Measurements from ENCODE around the gene ASXL1. TPM values are rescaled to one million over a fixed set of nuclear protein-coding genes. Genes with fewer than 3 reads are reported as not detected.
A peak's percentile ranks its signal among the peaks of the same experiment; 100 is the strongest.

The ASXL1 gene
- total and polyA plus RNA-seq, 10 of the 15 experiments (the other 5 are each of a cell fraction or from before 2014, with no cell fraction given): 11.0 to 87.6 (median 56.8) TPM

GRCh38 chr20:32358632-32358882 is 426 bp downstream of the ASXL1 start (continued):
- TF ChIP-seq BCLAF1 (IDR thresholded peaks at IDR 0.05) (no peak), HSF1 (IDR thresholded peaks at IDR 0.05; ENCODE audit: low read depth, low read length) (no peak), MEF2A (IDR thresholded peaks at IDR 0.05; ENCODE audit: insufficient read depth, low read depth, low read length) (no peak)

GRCh38 chr20:32358883-32359632 is 927 bp downstream of the ASXL1 start:
- DNase-seq (ENCODE audit: low read depth, low spot score) (no peak), ATAC-seq (peak; percentile 4; the same call in 2 of the 3 replicates), FAIRE-seq (no peak)
- H3K27ac ChIP-seq (ENCODE audit: control insufficient read depth, insufficient read depth): peak overlapping the region; percentile 86
- RAD21 ChIA-PET (ENCODE audit: unreplicated experiment): interaction anchor here (0.7 to 3.3 kb wide), 12 partner anchors 8 to 176 kb away, joined by 3 to 17 read pairs (median 4); no protein-coding TSS in a partner anchor
- no peaks in the 10 kb centered on the region for H3K36me3 ChIP-seq (ENCODE audit: control insufficient read depth in 2 of 2, insufficient read depth in 2 of 2, low read length in 1 of 2)
- no peaks in the 10 kb centered on the region for H3K27me3 ChIP-seq (replicated peaks in 1 of 2; ENCODE audit: control insufficient read depth in 2 of 2, insufficient read depth in 2 of 2, low read length in 1 of 2)
- H3K9ac ChIP-seq (ENCODE audit: control insufficient read depth, insufficient read depth, low read length): peak overlapping the region; percentile 79
- under 1% methylated on average over 25 of the region's 46 CpGs for WGBS (ENCODE audit: insufficient coverage, insufficient replicate concordance, low lambda C conversion rate, missing lambda C conversion rate)
- intact Hi-C loops (cut with micrococcal nuclease; ENCODE audit: unreplicated experiment) (loop anchor here (2.0 to 5.0 kb wide), 3 partner anchors 80 to 1633 kb away; partner anchors contain the start of genes PLAGL2, POFUT1 and RALY), in situ Hi-C loops (cut with MboI) (no loop called here)
- SMC1A ChIA-PET (ENCODE audit: uncharacterized antibody, unreplicated experiment): interaction anchor here (0.8 to 2.7 kb wide), 13 partner anchors 9 to 293 kb away, joined by 3 to 18 read pairs (median 4); partner anchors contain the start of gene TM9SF4
- peak overlapping the region; percentile 77 for H3K4me3 ChIP-seq
- POLR2A ChIA-PET: interaction anchor here (0.7 to 3.0 kb wide), 8 partner anchors 9 to 176 kb away, joined by 3 to 16 read pairs (median 4); no protein-coding TSS in a partner anchor
- H3K4me2 ChIP-seq (ENCODE audit: control insufficient read depth, insufficient read depth): peak overlapping the region; percentile 94
- peaks cover 35% of the 10 kb centered on the region for H3K4me1 ChIP-seq (ENCODE audit: control insufficient read depth, insufficient read depth, low read length)
- H2AFZ ChIP-seq (ENCODE audit: control insufficient read depth, low read depth, low read length): peak overlapping the region; percentile 41
- peaks cover 61% of the 10 kb centered on the region for H3K79me2 ChIP-seq (ENCODE audit: control insufficient read depth, insufficient read depth, low read length)
- CTCF ChIA-PET: interaction anchor here (0.8 to 2.3 kb wide), 7 partner anchors 11 to 150 kb away, joined by 3 to 6 read pairs (median 4); no protein-coding TSS in a partner anchor
- no TSS peak for BruUV-seq (replicated peaks)
- H4K20me1 ChIP-seq (ENCODE audit: control insufficient read depth, insufficient read depth): peaks cover 6% of the 10 kb centered on the region
- no peaks in the 10 kb centered on the region; the same call in 2 of the 3 replicates for H3K9me3 ChIP-seq (replicated peaks; ENCODE audit: control insufficient read depth, insufficient read depth, low read length)
- TF ChIP-seq KDM1A (IDR thresholded peaks at IDR 0.05; ENCODE audit: borderline replicate concordance): no peak
- no peak for TF ChIP-seq NFYA (IDR thresholded peaks at IDR 0.05; ENCODE audit: borderline replicate concordance, low read depth, low read length)
- no peak for TF ChIP-seq ZNF384 (IDR thresholded peaks at IDR 0.05; ENCODE audit: borderline replicate concordance, low read depth, low read length)
- TF ChIP-seq BCLAF1 (IDR thresholded peaks at IDR 0.05): no peak
- no peak for TF ChIP-seq HDAC2 (IDR thresholded peaks at IDR 0.05)
- no peak for TF ChIP-seq RCOR1 (conservative IDR thresholded peaks at IDR 0.05; ENCODE audit: low read depth, low read length)
- no peak for TF ChIP-seq SMC3 (IDR thresholded peaks at IDR 0.05; ENCODE audit: borderline replicate concordance, low read length)
- TF ChIP-seq NRF1 (conservative IDR thresholded peaks at IDR 0.05; ENCODE audit: low read depth, low read length): no peak
- TF ChIP-seq USF1 (IDR thresholded peaks at IDR 0.05; ENCODE audit: borderline replicate concordance, extremely low read length, insufficient read depth, low read depth, low read length): no peak
- TF ChIP-seq JUND (IDR thresholded peaks at IDR 0.05; ENCODE audit: low read depth, low read length): no peak
